Endothelial cell (in vitro differentiated cells): ENCODE data around the gene CORO2B. TPM values are rescaled to one million over a fixed set of nuclear protein-coding genes. Genes with fewer than 3 reads are reported as not detected.

ENCODE experiments used
- DNase-seq: peaks from one replicate; pipeline ENCODE4 v3.0.0; 2021; ENCODE audit warnings: low spot score
- H3K27ac Mint-ChIP-seq: one replicate; pipeline ENCODE4 v1.8.0; 2021; ENCODE audit warnings: mixed read lengths, inconsistent platforms; ENCODE audit not compliant: unreplicated experiment
- H3K27me3 Mint-ChIP-seq: one replicate; pipeline ENCODE4 v1.8.0; 2021; ENCODE audit warnings: mild to moderate bottlenecking, moderate library complexity, mixed read lengths, inconsistent platforms; ENCODE audit not compliant: unreplicated experiment
- H3K36me3 Mint-ChIP-seq: one replicate; pipeline ENCODE4 v1.8.0; 2021; ENCODE audit warnings: mild to moderate bottlenecking, low read depth, mixed read lengths, inconsistent platforms; ENCODE audit not compliant: unreplicated experiment
- H3K4me1 Mint-ChIP-seq: one replicate; pipeline ENCODE4 v1.8.0; 2021; ENCODE audit warnings: mild to moderate bottlenecking, mixed read lengths, inconsistent platforms; ENCODE audit not compliant: unreplicated experiment
- H3K4me3 Mint-ChIP-seq: one replicate; pipeline ENCODE4 v1.8.0; 2021; ENCODE audit warnings: mild to moderate bottlenecking, mixed read lengths, inconsistent platforms; ENCODE audit not compliant: unreplicated experiment
- H3K9me3 Mint-ChIP-seq: one replicate; pipeline ENCODE4 v1.8.0; 2021; ENCODE audit warnings: mixed read lengths, inconsistent platforms; ENCODE audit not compliant: unreplicated experiment
- total RNA-seq: library from RNA; stranded (reverse); fragmentation: NEBNext Ultra II Directional; extraction: Animal tissue kit (Norgen Biotek cat#: 25700); gene quantifications from one replicate; pipeline ENCODE4 v1.2.1, GENCODE V29; 2021; ENCODE audit not compliant: unreplicated experiment
- TF ChIP-seq, protein P1 (sequence below): fragments of 200-600 bp; sonication (generic); IDR thresholded peaks from one replicate; pipeline ENCODE4 v1.5.0; 2021; ENCODE audit warnings: antibody characterized with exemption; ENCODE audit not compliant: unreplicated experiment

The CORO2B gene
- total RNA-seq, 1 donor from 2014 or later = 71.7 TPM

DNA sequence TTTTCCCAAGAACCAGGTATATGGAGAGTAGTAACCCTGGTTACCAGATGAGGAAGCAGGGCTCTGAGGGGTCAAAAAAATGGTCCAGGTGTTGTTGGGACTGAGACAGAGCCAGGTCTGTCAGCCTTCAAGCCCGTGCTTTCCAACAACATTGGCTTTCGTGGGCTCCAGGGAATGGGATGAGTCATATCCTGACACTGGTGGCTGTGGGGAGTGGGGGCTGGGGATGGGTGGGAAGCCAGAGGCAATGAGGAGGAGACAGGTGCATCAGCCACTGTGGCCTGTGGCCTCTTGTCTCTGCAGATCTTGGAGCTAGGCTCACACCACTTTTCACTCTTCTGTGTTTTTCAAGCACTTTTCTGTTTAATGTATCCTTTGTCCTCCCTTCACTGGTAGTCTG lies 38.2 kb downstream of the CORO2B start:
- TF ChIP-seq, protein P1, sequence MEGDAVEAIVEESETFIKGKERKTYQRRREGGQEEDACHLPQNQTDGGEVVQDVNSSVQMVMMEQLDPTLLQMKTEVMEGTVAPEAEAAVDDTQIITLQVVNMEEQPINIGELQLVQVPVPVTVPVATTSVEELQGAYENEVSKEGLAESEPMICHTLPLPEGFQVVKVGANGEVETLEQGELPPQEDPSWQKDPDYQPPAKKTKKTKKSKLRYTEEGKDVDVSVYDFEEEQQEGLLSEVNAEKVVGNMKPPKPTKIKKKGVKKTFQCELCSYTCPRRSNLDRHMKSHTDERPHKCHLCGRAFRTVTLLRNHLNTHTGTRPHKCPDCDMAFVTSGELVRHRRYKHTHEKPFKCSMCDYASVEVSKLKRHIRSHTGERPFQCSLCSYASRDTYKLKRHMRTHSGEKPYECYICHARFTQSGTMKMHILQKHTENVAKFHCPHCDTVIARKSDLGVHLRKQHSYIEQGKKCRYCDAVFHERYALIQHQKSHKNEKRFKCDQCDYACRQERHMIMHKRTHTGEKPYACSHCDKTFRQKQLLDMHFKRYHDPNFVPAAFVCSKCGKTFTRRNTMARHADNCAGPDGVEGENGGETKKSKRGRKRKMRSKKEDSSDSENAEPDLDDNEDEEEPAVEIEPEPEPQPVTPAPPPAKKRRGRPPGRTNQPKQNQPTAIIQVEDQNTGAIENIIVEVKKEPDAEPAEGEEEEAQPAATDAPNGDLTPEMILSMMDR = no peak
- Mint-ChIP-seq H3K27me3 (peaks cover 2% of the 10 kb centered on the region), H3K36me3 (peaks cover 4% of the 10 kb centered on the region), H3K4me3 (no peak overlapping the region), H3K4me1 (peaks cover 79% of the 10 kb centered on the region), H3K9me3 (no peaks in the 10 kb centered on the region), H3K27ac (no peak overlapping the region)
- DNase-seq = no peak

DNA sequence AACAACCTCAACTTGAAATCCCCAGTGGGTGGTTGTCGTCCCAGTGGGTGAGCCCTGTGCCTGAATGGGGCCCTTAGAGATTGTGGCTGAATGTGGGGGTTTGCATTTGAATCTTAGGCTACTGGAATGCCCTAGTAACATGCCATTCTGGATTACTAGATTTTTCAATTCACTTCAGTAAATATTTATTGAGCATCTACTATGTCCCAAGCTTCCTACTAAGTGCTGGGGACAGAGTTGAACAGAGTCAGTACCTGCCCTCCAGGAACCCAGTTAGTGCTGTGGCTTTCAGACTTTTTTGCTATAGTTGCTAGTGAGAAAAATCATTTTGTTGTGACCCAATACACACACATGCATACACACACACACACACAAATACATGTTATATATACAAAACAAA lies 39.0 kb downstream of the CORO2B start:
- no peak for DNase-seq
- Mint-ChIP-seq H3K4me3 (no peak overlapping the region), H3K9me3 (no peaks in the 10 kb centered on the region), H3K36me3 (peaks cover 4% of the 10 kb centered on the region), H3K27ac (peak overlapping the region; percentile 9), H3K4me1 (peaks cover 72% of the 10 kb centered on the region), H3K27me3 (peaks cover 3% of the 10 kb centered on the region)
- TF ChIP-seq, protein P1 = no peak

DNA sequence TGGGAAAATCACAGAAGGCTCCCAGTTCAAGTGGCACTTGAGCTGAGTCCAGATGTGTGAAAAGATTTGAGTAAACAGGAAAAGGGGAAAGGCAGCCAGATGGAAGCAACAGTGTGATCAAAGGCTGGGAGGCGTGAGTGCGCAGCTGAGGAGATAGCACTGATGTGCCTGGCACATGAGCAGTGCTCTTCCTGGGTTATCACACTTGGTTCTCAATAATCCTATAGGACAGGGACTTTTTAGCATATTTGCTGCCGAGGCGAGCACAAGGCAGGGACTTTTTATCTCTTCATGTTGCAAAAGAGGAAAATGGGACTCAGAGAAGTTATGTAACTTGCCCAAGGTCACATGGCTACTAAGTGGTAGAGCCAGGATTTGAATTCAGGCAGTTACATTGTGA lies 39.6 kb downstream of the CORO2B start:
- no peak overlapping the region for H3K4me3 Mint-ChIP-seq
- H3K9me3 Mint-ChIP-seq = no peaks in the 10 kb centered on the region
- H3K27ac Mint-ChIP-seq = peak overlapping the region; percentile 9
- H3K27me3 Mint-ChIP-seq = peaks cover 3% of the 10 kb centered on the region
- no peak for DNase-seq
- TF ChIP-seq, protein P1 = no peak
- peaks cover 4% of the 10 kb centered on the region for H3K36me3 Mint-ChIP-seq
- H3K4me1 Mint-ChIP-seq = peaks cover 66% of the 10 kb centered on the region

DNA sequence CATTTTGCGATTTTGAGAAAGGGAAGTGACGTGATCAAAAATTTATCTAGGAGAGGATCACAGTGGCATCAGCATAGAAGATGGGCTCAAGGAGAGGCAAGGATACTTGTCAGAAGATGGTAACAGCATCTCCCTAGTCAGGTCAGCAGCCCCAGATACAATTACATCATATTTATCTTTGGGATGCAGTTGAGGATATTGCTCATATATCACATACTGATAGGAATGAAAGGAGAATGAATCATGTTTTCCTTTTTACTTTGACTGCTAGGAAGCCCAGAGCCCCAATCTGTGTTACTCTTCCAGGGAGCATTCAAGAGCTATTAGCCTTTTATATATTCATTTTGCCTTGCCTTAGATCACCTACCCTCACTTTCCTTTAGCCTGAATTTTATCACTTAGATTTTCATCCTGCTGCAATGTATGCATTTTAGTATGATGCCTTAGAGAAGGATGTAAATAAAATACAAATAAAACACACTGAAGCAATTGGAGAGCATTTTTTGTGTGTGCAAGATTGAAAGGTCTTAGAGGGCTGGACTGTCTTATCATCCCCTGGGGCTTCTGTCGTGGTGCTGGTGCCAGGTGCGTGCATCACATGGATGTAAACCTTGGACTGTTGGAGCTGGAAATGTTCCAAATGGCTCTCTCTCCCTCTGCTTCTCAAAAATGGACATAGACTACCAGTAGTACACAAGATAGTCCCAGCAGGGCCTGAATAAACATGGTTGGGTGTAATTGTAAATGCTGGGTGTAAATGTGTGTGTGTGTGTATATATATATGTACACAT lies 40.3 kb downstream of the CORO2B start:
- no peak for DNase-seq
- TF ChIP-seq, protein P1 = no peak
- no peaks in the 10 kb centered on the region for H3K9me3 Mint-ChIP-seq
- peaks cover 3% of the 10 kb centered on the region for H3K27me3 Mint-ChIP-seq
- H3K4me1 Mint-ChIP-seq = peaks cover 60% of the 10 kb centered on the region
- H3K36me3 Mint-ChIP-seq = peaks cover 4% of the 10 kb centered on the region
- H3K4me3 Mint-ChIP-seq = no peak overlapping the region
- H3K27ac Mint-ChIP-seq = peak overlapping the region; percentile 40
